Adrenal gland (tissue), 12 donors: ENCODE measurements around the gene NECTIN1. TPM values are rescaled to one million over a fixed set of nuclear protein-coding genes. Genes with fewer than 3 reads are reported as not detected.
A peak's percentile ranks its signal among the peaks of the same experiment; 100 is the strongest.

ENCODE experiments used
- DNase-seq, 7 donors: peaks; one replicate each; pipeline ENCODE4 v3.0.0-alpha.2; 2019 to 2020
- H3K27ac ChIP-seq, 5 donors: fragments of 200-600 bp; sonication (generic) in 4 of 5; 1 replicate in 3 of 5; 2 replicates in 2 of 5; pipeline versions ENCODE4 v1.5.1 to v1.8.0; 2016 to 2020; ENCODE audit warnings: mild to moderate bottlenecking in 1 of 5
- H3K27me3 ChIP-seq: fragments of 200-600 bp; 2 replicates; pipeline ENCODE4 v1.8.0; 2021
- H3K36me3 ChIP-seq, 2 donors: fragments of 200-600 bp; replicated peaks in 1 of 2; 1 replicate in 1 of 2; 2 replicates in 1 of 2; pipeline versions ENCODE4 v1.5.1 to v1.8.0; 2018 to 2022
- H3K4me1 ChIP-seq, 2 donors: fragments of 200-600 bp; replicated peaks in 1 of 2; 1 replicate in 1 of 2; 2 replicates in 1 of 2; pipeline versions ENCODE4 v1.5.1 to v1.8.0; 2018 to 2021
- H3K4me3 ChIP-seq, 4 donors: fragments of 200-600 bp; sonication (generic) in 3 of 4; one replicate each; pipeline ENCODE4 v1.5.1; 2016 to 2018
- H3K9me3 ChIP-seq, 3 donors: fragments of 200-600 bp; sonication (generic) in 1 of 3; replicated peaks in 1 of 3; 1 replicate in 2 of 3; 2 replicates in 1 of 3; pipeline versions ENCODE4 v1.5.1 to v1.8.0; 2016 to 2021
- POLR2A ChIP-seq, 2 donors: fragments of 450-650 bp; IDR thresholded peaks; one replicate each; pipeline ENCODE4 v1.6.1; 2017; ENCODE audit warnings: antibody characterized with exemption in 2 of 2, mild to moderate bottlenecking in 2 of 2, moderate library complexity in 1 of 2
- WGBS, 4 donors: extraction: QIAGEN DNeasy Blood & Tissue Kit in 2 of 4; methylation state at CpG; one replicate each; pipeline versions ENCODE4 v1.1.5 to v1.1.7; 2013 to 2017; 5-methylcytosine and 5-hydroxymethylcytosine counted together
- intact Hi-C, 2 donors: fragments of 100-400 bp; cut with DNase I; formaldehyde crosslinking; loops; one replicate each; pipeline versions ENCODE4 v1.14.1 to v1.15.0; 2022 to 2023
- polyA plus RNA-seq, 3 donors: library from polyadenylated mRNA; stranded (reverse); fragments of 200-250 nt in 2 of 3; fragments of 350-450 nt in 1 of 3; fragmentation: Illumina TruSeq in 1 of 3; extraction: RNeasy Lipid Tissue Mini Kit (QIAGEN cat#74804) in 1 of 3; gene quantifications; one replicate each; pipeline ENCODE4 v1.2.3, GENCODE V29; 2013 to 2014
- total RNA-seq, 9 donors: library from RNA; depleted of rRNA in 4 of 9; stranded (reverse); fragments of >200 nt in 4 of 9; fragments of 120-200 nt in 1 of 9; fragmentation: NEBNext Ultra II Directional in 1 of 9; extraction: Animal tissue kit (Norgen Biotek cat#: 25700) in 1 of 9; gene quantifications; one replicate each; pipeline versions ENCODE4 v1.1.0 to v1.2.4, GENCODE V29; 2013 to 2023
- TF ChIP-seq, protein P1 (sequence below), 6 experiments: fragments of 450-650 bp in 4 of 6; fragments of 200-600 bp in 2 of 6; sonication (generic) in 1 of 6; IDR thresholded peaks; 1 replicate in 5 of 6; 2 replicates in 1 of 6; pipeline versions ENCODE4 v1.5.1 to v1.8.0; 2016 to 2021; ENCODE audit warnings: antibody characterized with exemption in 6 of 6, mild to moderate bottlenecking in 2 of 6, moderate library complexity in 1 of 6
- donor health status: healthy with polysubstance abuse.
- donor health status: Bipolar disorder and iron deficiency.
- donor health status: DM: yes; HTN: yes; CAD: no.
- donor health status: DM: no; HTN: no; CAD: no.
- donor health status: DM: no; HTN: no; CAD: no.
- donor health status: DM: yes; HTN: yes; CAD: no.

Gene NECTIN1
- total and polyA plus RNA-seq, 12 donors = 1.6 to 19.6 (median 5.4) TPM

DNA sequence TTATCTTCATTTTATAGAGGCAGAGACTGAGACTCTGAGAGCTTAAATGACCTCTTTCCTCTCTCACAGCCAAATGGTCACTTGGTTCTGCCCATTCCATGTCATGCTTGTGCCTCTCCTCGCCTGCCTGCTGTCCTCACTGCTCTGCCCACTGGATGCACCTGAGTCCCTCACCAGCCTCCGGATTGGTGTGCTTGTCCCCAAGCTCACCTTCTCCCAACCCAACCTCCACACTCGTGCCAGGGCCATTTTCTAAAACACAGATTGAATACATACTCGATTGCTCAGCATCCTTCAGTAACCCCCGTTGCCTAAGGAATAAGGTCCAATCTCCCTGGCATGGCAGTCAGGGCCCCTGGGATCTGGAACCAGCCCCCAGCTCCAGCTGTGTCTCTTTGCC is 28.4 kb upstream of the NECTIN1 start:
- Histone ChIP-seq H3K27me3 (no peaks in the 10 kb centered on the region), H3K27ac (no peak overlapping the region), H3K4me1 (no peaks in the 10 kb centered on the region), H3K36me3 (no peaks in the 10 kb centered on the region), H3K4me3 (no peak overlapping the region), H3K9me3 (no peaks in the 10 kb centered on the region)
- intact Hi-C loops = no loop called here
- DNase-seq = no peak
- no peak for TF ChIP-seq POLR2A (IDR thresholded peaks at IDR 0.05)
- TF ChIP-seq, protein P1, sequence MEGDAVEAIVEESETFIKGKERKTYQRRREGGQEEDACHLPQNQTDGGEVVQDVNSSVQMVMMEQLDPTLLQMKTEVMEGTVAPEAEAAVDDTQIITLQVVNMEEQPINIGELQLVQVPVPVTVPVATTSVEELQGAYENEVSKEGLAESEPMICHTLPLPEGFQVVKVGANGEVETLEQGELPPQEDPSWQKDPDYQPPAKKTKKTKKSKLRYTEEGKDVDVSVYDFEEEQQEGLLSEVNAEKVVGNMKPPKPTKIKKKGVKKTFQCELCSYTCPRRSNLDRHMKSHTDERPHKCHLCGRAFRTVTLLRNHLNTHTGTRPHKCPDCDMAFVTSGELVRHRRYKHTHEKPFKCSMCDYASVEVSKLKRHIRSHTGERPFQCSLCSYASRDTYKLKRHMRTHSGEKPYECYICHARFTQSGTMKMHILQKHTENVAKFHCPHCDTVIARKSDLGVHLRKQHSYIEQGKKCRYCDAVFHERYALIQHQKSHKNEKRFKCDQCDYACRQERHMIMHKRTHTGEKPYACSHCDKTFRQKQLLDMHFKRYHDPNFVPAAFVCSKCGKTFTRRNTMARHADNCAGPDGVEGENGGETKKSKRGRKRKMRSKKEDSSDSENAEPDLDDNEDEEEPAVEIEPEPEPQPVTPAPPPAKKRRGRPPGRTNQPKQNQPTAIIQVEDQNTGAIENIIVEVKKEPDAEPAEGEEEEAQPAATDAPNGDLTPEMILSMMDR (IDR thresholded peaks at IDR 0.05) = no peak
- WGBS, 4 donors = 76 to 91% (median 86%) methylated on average over 5 of the region's 5 CpGs

GRCh38 chr11:119756169-119756865 is 27.3 kb upstream of the NECTIN1 start:
- 76 to 88% (median 87%) methylated on average over 4 to 5 of the region's 5 CpGs for whole genome bisulfite sequencing, 4 donors
- H3K27me3 ChIP-seq = no peaks in the 10 kb centered on the region
- no peak for DNase-seq
- H3K4me1 ChIP-seq = no peaks in the 10 kb centered on the region
- no peaks in the 10 kb centered on the region for H3K9me3 ChIP-seq
- no peaks in the 10 kb centered on the region for H3K36me3 ChIP-seq
- intact Hi-C loops = no loop called here
- no peak overlapping the region for H3K4me3 ChIP-seq
- no peak overlapping the region for H3K27ac ChIP-seq
- TF ChIP-seq, protein P1 (IDR thresholded peaks at IDR 0.05) = no peak
- TF ChIP-seq POLR2A (IDR thresholded peaks at IDR 0.05) = no peak

DNA sequence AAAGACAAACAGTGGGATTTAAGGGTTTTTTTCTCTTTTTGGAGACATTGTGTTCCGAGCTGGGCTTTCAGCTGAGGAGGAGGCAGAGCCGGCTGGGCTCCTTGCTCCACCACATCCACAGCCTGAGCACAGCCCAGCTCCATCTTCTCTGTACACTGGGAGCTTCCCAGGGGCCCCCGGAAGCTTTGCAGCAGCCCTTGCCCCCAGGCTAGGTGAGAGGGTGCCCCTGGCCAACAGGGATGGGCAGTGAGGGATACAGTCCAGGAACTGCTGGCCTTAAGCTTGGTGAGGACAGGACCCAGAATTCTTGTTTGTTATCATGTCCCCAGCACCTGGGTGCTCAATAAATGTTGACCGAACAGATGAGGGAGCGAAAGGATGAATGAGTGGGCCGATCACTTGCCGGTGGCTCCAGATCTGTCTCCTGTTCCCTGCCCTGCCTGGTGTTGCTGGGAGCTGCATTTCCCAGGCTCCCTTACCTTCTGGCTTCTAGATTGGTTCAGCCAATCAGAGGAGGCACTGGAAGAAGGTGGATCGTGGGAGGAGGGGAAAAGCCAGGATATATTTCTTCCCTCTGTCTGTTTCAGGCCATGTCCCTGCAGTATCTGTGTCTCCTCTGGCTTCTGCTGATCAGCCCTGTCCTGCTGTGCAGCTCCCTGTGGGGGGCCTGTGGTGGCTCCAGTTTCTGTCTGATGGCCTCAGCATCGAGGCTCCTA is 26.5 kb upstream of the NECTIN1 start:
- no peak overlapping the region for H3K4me3 ChIP-seq
- intact Hi-C loops = no loop called here
- WGBS, 4 donors = 67 to 80% (median 77%) methylated on average over 8 to 9 of the region's 9 CpGs

GRCh38 chr11:119754656-119755355 is 25.8 kb upstream of the NECTIN1 start:
- intact Hi-C loops = no loop called here
- H3K9me3 ChIP-seq = no peaks in the 10 kb centered on the region
- no peak for DNase-seq
- no peaks in the 10 kb centered on the region for H3K4me1 ChIP-seq
- no peak overlapping the region for H3K4me3 ChIP-seq
- H3K27ac ChIP-seq = peak overlapping the region in 1 of 5 donors; percentile 21
- H3K27me3 ChIP-seq = no peaks in the 10 kb centered on the region
- no peak for TF ChIP-seq POLR2A (IDR thresholded peaks at IDR 0.05)
- TF ChIP-seq, protein P1 (IDR thresholded peaks at IDR 0.05) = no peak
- H3K36me3 ChIP-seq = no peaks in the 10 kb centered on the region
- 78 to 85% (median 79%) methylated on average over 13 to 18 of the region's 18 CpGs for WGBS, 4 donors

More for the DNA sequence above, 26.5 kb upstream of the NECTIN1 start:
- H3K36me3 ChIP-seq = no peaks in the 10 kb centered on the region
- DNase-seq = no peak
- no peaks in the 10 kb centered on the region for H3K9me3 ChIP-seq
- H3K4me1 ChIP-seq = no peaks in the 10 kb centered on the region
- no peak overlapping the region for H3K27ac ChIP-seq
- H3K27me3 ChIP-seq = no peaks in the 10 kb centered on the region
- TF ChIP-seq, protein P1 (IDR thresholded peaks at IDR 0.05) = no peak
- TF ChIP-seq POLR2A (IDR thresholded peaks at IDR 0.05) = no peak
